T-helper 17 cell (primary cell): ENCODE data around the gene SREBF2. TPM values are rescaled to one million over a fixed set of nuclear protein-coding genes. Genes with fewer than 3 reads are reported as not detected.

Experiments used
- ATAC-seq: fragments of 150-1000 bp; cut with Tn5 transposase; 2 replicates; pipeline ENCODE4 v1.10.0; 2021; ENCODE audit warnings: mild to moderate bottlenecking, moderate library complexity
- DNase-seq, 3 donors: peaks; one replicate each; pipeline versions ENCODE4 v3.0.0 to v3.0.0-alpha.2; 2020 to 2021
- H3K9me3 ChIP-seq: one replicate; pipeline ENCODE4 v1.7.0; 2013; ENCODE audit warnings: low read length, mild to moderate bottlenecking; ENCODE audit not compliant: control insufficient read depth, poor library complexity, severe bottlenecking
- H3K27ac Mint-ChIP-seq: one replicate; pipeline ENCODE4 v1.8.0; 2022; ENCODE audit warnings: mild to moderate bottlenecking, moderate library complexity, mixed read lengths
- H3K27me3 Mint-ChIP-seq: one replicate; pipeline ENCODE4 v1.8.0; 2022; ENCODE audit warnings: mixed read lengths
- H3K36me3 Mint-ChIP-seq: one replicate; pipeline ENCODE4 v1.8.0; 2022; ENCODE audit warnings: low read depth, mixed read lengths
- H3K4me1 Mint-ChIP-seq: one replicate; pipeline ENCODE4 v1.8.0; 2022; ENCODE audit warnings: mild to moderate bottlenecking, mixed read lengths
- H3K4me3 Mint-ChIP-seq: one replicate; pipeline ENCODE4 v1.8.0; 2022; ENCODE audit warnings: mild to moderate bottlenecking, moderate library complexity, mixed read lengths
- total RNA-seq, 4 donors: library from RNA in 2 of 4; stranded (reverse) in 2 of 4; gene quantifications; one replicate each; pipeline ENCODE4 v1.2.3 and lab custom pipeline; 2022 to 2026

SREBF2 gene
- total RNA-seq, 2 donors from 2014 or later, result 102 to 106 TPM

DNA sequence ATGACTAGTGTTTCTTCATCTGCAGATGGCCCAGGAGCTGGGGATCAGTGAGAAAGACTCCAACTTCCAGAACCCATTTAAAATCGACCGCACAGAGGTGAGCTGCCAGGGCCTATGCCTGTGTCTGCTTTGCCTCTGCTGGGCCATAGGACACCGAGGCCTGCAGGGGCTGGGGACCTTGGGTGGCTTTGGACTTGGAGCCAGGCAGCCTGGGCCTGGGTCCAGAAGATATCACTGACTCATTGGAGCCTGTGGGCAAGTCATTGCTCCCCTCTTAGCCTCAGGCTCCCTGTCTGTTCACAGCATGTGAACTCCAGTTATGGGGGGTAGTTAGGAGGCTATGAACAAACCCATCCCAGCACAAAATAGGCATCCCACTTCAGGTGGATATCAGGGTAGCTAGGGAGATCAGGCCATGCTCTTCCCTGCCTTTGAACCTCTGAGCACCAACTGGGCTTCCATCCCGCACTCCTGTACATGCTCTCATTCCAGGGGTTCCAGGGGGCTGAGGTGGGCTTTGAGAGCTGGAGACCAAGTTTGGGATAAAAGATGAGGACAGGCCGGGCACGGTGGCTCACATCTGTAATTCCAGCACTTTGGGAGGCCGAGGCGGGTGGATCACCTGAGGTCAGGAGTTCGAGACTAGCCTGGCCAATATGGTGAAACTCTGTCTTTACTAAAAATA lies 19.0 kb upstream of the SREBF2 start:
- Mint-ChIP-seq H3K36me3 (peaks cover 5% of the 10 kb centered on the region), H3K4me3 (no peak overlapping the region), H3K27ac (peak overlapping the region; percentile 56), H3K27me3 (no peaks in the 10 kb centered on the region), H3K4me1 (peaks cover 3% of the 10 kb centered on the region)
- H3K9me3 ChIP-seq, result no peaks in the 10 kb centered on the region
- ATAC-seq, result no peak
- DNase-seq, result no peak

DNA sequence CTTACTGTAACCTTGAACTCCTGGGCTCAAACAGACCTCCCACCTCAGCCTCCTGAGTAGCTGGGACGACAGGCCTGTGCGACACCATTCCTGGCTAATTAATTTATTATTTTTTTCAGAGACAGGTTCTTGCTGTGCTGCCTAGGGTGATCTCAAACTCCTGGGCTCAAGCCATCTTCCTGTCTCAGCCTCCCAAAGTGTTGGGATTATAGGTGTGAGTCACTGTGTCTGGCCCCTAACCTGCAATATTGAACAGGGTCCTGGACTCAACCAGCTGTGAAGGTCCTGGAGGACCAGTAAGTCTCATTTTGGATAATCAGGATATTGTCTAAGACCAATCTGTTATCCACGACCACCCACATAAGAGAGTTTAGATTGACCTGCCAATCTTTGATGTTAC lies 17.2 kb upstream of the SREBF2 start:
- H3K4me3 Mint-ChIP-seq, result no peak overlapping the region
- no peaks in the 10 kb centered on the region for H3K4me1 Mint-ChIP-seq
- DNase-seq (no peak), ATAC-seq (no peak)
- H3K9me3 ChIP-seq, result no peaks in the 10 kb centered on the region
- H3K36me3 Mint-ChIP-seq, result peaks cover under 1% of the 10 kb centered on the region
- H3K27me3 Mint-ChIP-seq, result no peaks in the 10 kb centered on the region
- H3K27ac Mint-ChIP-seq, result peak overlapping the region; percentile 24

DNA sequence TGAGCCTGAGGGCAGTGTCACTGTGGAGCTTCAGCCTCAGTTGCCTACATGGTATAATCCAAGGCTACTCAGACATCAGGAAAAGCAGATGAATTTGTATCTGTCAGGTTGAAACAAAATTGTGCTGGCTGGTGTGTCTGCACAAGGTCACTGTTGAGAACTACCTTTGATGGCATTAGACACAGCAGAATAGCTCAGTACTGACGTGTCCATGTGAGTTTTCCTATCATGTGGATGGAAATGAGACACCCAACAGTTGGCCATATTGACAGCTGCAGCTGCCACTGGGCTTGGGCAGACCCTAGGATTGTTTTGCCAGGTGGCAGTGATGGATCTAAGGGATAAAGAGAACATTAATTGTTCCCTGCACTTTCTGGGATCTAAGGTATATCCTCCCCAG lies 16.7 kb upstream of the SREBF2 start:
- Mint-ChIP-seq H3K4me1 (peaks cover 2% of the 10 kb centered on the region), H3K4me3 (no peak overlapping the region), H3K27ac (peak overlapping the region; percentile 24), H3K36me3 (peaks cover 3% of the 10 kb centered on the region), H3K27me3 (no peaks in the 10 kb centered on the region)
- H3K9me3 ChIP-seq, result no peaks in the 10 kb centered on the region
- ATAC-seq, result no peak
- DNase-seq, result no peak

DNA sequence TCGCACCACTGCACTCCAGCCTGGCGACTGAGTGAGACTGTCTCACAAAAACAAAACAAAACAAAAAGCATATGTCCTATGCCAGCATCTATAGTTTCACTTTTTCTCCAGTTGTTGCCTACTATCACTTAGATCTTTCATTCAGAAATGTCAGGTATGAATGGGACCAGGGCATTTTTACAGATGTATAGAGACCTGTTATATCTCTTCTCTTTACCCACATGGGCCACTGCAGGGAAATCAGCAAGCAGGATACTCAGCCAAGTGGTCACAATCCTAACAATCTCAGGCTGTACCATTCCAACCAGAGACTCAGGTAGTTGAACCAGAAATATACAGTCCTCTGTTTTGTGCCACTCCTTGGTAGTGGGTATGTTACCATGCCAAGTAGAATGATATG lies 16.0 kb upstream of the SREBF2 start:
- H3K9me3 ChIP-seq, result no peaks in the 10 kb centered on the region
- Mint-ChIP-seq H3K4me3 (no peak overlapping the region), H3K27me3 (no peaks in the 10 kb centered on the region), H3K36me3 (peaks cover 5% of the 10 kb centered on the region), H3K4me1 (peaks cover 7% of the 10 kb centered on the region), H3K27ac (no peak overlapping the region)
- no peak for ATAC-seq
- DNase-seq, result no peak

DNA sequence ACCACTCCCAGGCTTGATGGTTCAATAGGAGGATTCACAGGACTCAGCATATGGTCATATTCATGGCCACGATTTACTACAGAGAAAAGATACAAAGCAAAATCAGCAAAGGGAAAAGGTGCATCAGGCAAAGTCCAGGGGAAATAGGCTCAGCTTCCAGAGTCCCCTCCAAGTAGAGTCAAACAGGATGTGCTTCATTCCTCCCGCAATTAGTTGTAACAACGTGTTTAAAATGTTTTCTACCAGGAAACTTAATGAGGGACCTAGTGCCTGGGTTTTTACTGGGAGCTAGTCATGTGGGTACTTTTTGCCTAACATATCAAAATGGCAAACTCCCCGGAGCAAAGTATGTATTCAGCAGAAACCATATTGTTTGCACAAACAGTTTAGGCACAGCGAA lies 14.9 kb upstream of the SREBF2 start:
- H3K9me3 ChIP-seq, result no peaks in the 10 kb centered on the region
- ATAC-seq, result no peak
- peaks cover 6% of the 10 kb centered on the region for H3K36me3 Mint-ChIP-seq
- DNase-seq, result no peak
- peaks cover 18% of the 10 kb centered on the region for H3K4me1 Mint-ChIP-seq
- H3K27me3 Mint-ChIP-seq, result no peaks in the 10 kb centered on the region
- H3K4me3 Mint-ChIP-seq, result no peak overlapping the region
- no peak overlapping the region for H3K27ac Mint-ChIP-seq

DNA sequence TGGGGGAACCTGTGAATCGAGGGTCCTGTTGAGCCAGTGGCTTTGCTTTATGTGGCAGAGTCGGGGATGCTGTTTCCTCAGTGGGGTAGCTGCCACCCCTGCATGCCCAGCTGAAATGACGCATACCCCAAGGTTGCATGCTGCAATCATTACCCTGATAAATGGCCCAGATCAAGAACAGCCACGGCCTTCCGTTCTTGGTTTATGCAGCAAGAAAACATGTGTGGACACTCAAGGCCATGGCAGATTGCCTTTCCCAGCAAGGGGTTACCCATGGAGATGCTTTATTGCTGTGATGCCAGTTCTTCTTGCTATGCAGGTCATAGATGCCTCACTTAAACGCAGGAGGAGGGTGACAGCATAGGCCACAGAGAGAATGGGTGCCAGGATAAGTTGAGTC lies 14.3 kb upstream of the SREBF2 start:
- no peak for DNase-seq
- Mint-ChIP-seq H3K27ac (no peak overlapping the region), H3K4me1 (peaks cover 18% of the 10 kb centered on the region), H3K27me3 (no peaks in the 10 kb centered on the region), H3K36me3 (peaks cover 6% of the 10 kb centered on the region), H3K4me3 (no peak overlapping the region)
- H3K9me3 ChIP-seq, result no peaks in the 10 kb centered on the region
- ATAC-seq, result no peak

DNA sequence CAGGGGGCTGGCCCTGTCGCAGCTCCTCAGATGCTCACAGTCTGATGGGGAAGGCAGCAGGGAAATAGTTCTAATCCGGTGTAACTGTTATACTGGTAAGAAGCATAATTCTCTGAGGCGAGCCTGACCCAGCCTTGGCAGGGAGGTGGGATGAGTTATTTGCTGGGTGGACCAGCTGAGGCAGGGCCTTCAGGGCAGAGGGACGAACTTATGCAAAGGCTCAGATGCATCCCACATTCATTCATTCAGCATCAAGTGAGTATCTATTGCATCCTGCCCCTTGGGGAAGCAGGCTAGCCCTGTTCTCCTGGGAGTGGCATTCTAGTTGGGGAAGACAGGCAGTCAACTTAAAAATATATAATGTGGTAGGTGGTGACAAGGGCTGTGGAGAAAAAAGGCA lies 13.6 kb upstream of the SREBF2 start:
- no peaks in the 10 kb centered on the region for H3K9me3 ChIP-seq
- peaks cover 9% of the 10 kb centered on the region for H3K36me3 Mint-ChIP-seq
- DNase-seq (no peak), ATAC-seq (no peak)
- H3K27me3 Mint-ChIP-seq, result no peaks in the 10 kb centered on the region
- H3K27ac Mint-ChIP-seq, result no peak overlapping the region
- peaks cover 18% of the 10 kb centered on the region for H3K4me1 Mint-ChIP-seq
- H3K4me3 Mint-ChIP-seq, result no peak overlapping the region

DNA sequence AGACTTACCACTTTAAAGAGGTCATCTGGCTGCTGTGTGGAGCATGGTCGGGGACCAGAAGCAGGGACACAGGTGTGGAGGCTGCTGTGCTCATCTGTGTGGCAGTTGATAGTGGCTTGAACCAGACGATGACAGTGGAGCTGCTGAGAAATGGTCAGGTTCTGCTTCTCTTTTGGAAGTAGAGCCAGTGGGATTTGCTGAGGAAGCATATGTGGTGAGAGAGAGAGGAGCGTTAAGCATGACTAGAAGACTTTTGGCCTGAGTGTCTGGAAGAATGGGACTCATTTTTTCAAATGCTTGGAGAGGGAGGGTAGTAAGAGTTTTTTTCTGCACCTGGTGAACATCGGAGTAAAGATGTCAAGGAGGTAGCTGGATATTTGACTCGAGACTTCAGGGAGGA lies 12.5 kb upstream of the SREBF2 start:
- Mint-ChIP-seq H3K27me3 (no peaks in the 10 kb centered on the region), H3K27ac (no peak overlapping the region), H3K36me3 (peaks cover 9% of the 10 kb centered on the region), H3K4me1 (peaks cover 19% of the 10 kb centered on the region), H3K4me3 (no peak overlapping the region)
- no peaks in the 10 kb centered on the region for H3K9me3 ChIP-seq
- no peak for DNase-seq
- ATAC-seq, result no peak

DNA sequence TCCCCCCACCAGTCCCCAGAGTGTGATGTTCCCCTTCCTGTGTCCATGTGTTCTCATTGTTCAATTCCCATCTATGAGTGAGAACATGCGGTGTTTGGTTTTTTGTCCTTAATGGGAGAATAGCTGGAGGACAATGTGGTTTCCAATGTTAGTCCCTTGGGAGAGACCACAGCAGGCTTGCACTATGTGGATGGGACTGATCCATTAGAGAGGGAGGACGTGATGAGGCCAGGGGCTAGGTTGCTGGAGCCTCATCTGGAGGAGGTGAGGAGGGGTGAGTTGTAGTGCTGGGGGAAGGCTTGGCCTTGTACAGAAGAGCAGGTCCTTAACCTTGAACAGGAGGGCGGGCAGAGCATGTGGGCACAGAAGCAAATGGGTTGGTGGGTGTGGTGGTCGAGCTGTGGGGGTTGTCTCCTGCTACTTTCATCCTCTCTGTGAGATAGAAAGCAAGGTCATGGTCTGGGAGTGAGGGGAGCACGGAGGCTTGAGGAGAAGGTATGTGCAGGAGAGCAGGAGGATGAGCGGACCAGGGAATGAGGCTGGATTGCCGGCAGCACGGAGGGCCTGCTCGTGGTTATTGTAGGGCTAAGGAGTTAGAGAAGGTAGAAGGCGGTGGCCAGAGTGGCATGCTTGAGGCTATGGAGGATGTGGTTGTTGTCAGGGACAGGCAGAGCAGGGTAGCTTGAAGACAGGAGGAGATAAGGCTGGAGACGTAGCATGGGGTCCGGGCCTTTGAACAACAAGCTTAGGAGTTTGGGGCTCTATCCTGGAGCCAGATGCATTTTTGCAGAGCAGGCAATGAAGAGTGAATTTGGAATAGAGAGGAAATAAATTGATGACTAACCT lies 11.2 kb upstream of the SREBF2 start:
- Mint-ChIP-seq H3K27ac (peak overlapping the region; percentile 89), H3K4me3 (no peak overlapping the region), H3K36me3 (peaks cover 9% of the 10 kb centered on the region), H3K27me3 (no peaks in the 10 kb centered on the region), H3K4me1 (peaks cover 21% of the 10 kb centered on the region)
- H3K9me3 ChIP-seq, result no peaks in the 10 kb centered on the region
- DNase-seq (no peak), ATAC-seq (no peak)

DNA sequence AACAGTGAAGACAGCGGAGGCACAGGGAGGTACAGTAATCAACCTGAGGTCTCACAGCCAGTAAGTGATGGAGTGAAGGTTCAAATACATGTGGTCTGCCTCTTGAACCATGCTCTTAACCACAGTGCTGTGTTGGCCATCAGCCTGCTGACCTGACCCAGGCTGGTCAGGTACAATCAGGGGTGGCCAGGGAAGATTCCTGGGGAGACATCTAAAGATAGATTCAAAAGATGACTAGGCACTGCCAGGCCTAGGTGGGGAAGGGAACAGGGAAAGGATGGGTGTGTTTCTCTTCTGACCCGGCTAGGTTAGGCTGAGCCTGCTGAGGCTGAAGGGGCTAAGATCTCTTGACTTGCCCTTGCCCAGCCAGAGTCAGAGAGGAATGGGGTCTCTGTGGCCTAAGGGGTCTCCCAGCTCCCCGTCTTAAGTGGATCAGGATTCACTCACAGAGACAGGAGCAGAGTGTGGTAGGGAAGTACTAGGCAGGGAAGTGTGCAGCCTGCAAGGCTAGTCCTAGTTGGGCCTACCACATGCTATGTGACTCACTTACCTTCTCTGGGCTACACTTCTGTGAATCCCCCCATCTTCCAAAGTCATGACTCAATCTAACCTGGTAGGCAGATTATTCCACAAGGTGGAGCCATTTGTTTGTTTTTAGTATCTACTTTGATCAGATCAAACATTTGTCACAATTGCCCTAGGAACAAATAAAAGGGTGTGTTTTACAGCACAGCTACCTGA lies 10.4 kb upstream of the SREBF2 start:
- no peaks in the 10 kb centered on the region for H3K9me3 ChIP-seq
- Mint-ChIP-seq H3K4me3 (no peak overlapping the region), H3K4me1 (peaks cover 21% of the 10 kb centered on the region), H3K27me3 (no peaks in the 10 kb centered on the region), H3K36me3 (peaks cover 9% of the 10 kb centered on the region), H3K27ac (peak overlapping the region; percentile 89)
- ATAC-seq (peak; percentile 89), DNase-seq (no peak)

DNA sequence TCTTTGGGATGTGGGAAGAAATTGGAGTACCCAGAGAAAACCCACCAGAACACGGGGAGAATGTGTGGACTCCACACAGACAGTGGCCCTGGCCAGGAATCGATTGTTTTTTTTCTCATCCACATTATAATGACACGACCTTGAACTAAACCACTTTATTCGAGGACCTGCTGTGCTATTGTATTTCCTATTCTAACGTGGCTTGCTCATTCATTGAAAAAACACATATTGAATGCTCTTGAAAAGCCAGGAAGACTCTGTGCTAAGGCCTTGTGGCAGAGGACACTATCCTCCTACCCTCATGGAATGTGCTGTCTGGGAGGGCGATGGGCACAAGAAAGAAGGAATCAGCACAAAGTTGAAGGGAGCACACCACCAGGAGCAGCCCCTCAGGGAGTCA lies 9.1 kb upstream of the SREBF2 start:
- Mint-ChIP-seq H3K4me3 (no peak overlapping the region), H3K27me3 (no peaks in the 10 kb centered on the region), H3K4me1 (peaks cover 27% of the 10 kb centered on the region), H3K27ac (peak overlapping the region; percentile 89), H3K36me3 (peaks cover 9% of the 10 kb centered on the region)
- ATAC-seq (no peak), DNase-seq (no peak)
- H3K9me3 ChIP-seq, result no peaks in the 10 kb centered on the region

DNA sequence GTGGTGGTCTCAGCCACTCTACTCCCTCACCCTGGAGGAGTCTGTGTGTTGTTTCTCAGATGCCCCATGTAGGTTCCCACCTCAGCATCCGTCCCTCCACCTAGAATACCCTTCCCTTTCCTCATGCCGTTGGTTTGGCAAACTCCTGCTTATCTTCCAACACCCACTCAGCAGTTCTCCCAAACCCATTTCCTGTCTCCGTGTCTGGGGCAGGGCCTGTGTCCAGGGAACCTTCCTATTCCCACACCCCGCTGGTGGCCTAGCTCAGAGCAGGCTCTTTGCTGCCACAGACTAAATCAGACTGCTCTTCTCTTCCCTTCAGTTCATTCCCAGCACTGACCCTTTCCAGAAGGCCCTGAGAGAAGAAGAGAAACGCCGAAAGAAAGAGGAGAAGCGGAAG lies 7.5 kb upstream of the SREBF2 start:
- peaks cover 32% of the 10 kb centered on the region for H3K4me1 Mint-ChIP-seq
- H3K4me3 Mint-ChIP-seq, result no peak overlapping the region
- DNase-seq (no peak), ATAC-seq (no peak)
- H3K9me3 ChIP-seq, result no peaks in the 10 kb centered on the region
- H3K27me3 Mint-ChIP-seq, result no peaks in the 10 kb centered on the region
- peaks cover 9% of the 10 kb centered on the region for H3K36me3 Mint-ChIP-seq
- H3K27ac Mint-ChIP-seq, result peak overlapping the region; percentile 80

DNA sequence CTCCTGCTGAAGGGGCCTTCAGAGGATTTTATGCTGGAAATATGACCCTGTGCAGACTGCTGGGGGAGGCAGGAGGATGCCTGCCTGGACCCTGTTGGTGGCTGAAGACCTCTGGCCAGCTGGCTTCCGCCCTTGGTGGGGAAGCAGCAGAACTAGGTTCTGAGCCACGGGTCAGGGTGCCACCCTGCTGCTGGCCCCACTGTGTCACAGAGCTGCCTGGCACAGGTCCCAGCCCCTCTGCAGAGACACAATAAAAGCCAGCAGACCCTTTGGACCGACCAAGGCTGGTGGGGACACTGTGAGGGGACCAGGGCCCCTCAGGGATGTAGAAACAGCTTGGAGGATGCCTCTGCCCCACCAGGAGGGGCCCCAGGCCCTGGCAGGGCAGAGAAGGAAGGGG lies 6.9 kb upstream of the SREBF2 start:
- Mint-ChIP-seq H3K27me3 (no peaks in the 10 kb centered on the region), H3K27ac (peak overlapping the region; percentile 80), H3K4me1 (peaks cover 31% of the 10 kb centered on the region), H3K4me3 (no peak overlapping the region), H3K36me3 (peaks cover 6% of the 10 kb centered on the region)
- ATAC-seq (no peak), DNase-seq (no peak)
- no peaks in the 10 kb centered on the region for H3K9me3 ChIP-seq
